Measurements from ENCODE around the gene RTTN. TPM values are rescaled to one million over a fixed set of nuclear protein-coding genes. Genes with fewer than 3 reads are reported as not detected.

RTTN gene
- total RNA-seq, 2 donors from 2014 or later: 22.3 to 35.4 TPM

DNA sequence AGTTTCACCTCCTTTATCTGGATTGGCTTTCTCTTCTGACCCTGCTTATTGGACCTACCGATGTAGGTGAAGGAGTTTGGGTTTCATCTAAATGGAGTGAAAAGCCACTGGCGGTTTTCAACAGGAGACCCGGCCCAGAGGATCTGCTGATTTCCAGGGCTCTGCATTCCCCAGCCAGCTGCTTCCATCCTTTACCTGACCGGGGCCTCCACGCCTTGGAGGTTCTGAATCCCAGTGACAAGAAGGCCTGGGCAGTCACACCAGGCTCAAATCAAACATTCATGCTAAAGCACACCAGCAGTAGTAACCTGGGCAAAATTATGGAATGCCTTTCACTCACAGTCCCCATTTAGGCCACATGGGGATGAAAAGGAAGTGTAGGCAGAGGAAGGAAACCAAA, 30.0 kb upstream of the RTTN start:
- no peaks in the 10 kb centered on the region for H3K27me3 ChIP-seq (ENCODE audit: control insufficient read depth, insufficient read depth, low read length, poor library complexity, severe bottlenecking)
- H3K9me3 ChIP-seq (ENCODE audit: control insufficient read depth, low read length): no peaks in the 10 kb centered on the region
- Mint-ChIP-seq H3K27me3 (ENCODE audit: insufficient read depth) (peaks cover 24% of the 10 kb centered on the region), H3K4me1 (peaks cover 28% of the 10 kb centered on the region), H3K9me3 (peaks cover 5% of the 10 kb centered on the region), H3K36me3 (ENCODE audit: low read depth) (no peaks in the 10 kb centered on the region), H3K27ac (no peak overlapping the region), H3K4me3 (no peak overlapping the region)
- H3K36me3 ChIP-seq (ENCODE audit: control insufficient read depth, insufficient read depth, low read length): no peaks in the 10 kb centered on the region
- TF ChIP-seq, protein P1, sequence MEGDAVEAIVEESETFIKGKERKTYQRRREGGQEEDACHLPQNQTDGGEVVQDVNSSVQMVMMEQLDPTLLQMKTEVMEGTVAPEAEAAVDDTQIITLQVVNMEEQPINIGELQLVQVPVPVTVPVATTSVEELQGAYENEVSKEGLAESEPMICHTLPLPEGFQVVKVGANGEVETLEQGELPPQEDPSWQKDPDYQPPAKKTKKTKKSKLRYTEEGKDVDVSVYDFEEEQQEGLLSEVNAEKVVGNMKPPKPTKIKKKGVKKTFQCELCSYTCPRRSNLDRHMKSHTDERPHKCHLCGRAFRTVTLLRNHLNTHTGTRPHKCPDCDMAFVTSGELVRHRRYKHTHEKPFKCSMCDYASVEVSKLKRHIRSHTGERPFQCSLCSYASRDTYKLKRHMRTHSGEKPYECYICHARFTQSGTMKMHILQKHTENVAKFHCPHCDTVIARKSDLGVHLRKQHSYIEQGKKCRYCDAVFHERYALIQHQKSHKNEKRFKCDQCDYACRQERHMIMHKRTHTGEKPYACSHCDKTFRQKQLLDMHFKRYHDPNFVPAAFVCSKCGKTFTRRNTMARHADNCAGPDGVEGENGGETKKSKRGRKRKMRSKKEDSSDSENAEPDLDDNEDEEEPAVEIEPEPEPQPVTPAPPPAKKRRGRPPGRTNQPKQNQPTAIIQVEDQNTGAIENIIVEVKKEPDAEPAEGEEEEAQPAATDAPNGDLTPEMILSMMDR (conservative IDR thresholded peaks at IDR 0.05): peak; percentile 45
- 84 to 86% methylated on average over 3 to 5 of the region's 5 CpGs for WGBS, 2 experiments (ENCODE audit: insufficient coverage in 1 of 2, insufficient read length in 1 of 2)
- peak; percentile 71 for DNase-seq
- no peak overlapping the region for H3K4me3 ChIP-seq (ENCODE audit: low read length)
- H3K27ac ChIP-seq (ENCODE audit: low read depth, low read length): no peak overlapping the region
- H3K4me1 ChIP-seq (ENCODE audit: control insufficient read depth, insufficient read depth, low read length): peaks cover 8% of the 10 kb centered on the region
- H3K9ac ChIP-seq (ENCODE audit: extremely low read depth, low read length, poor library complexity, severe bottlenecking): no peak overlapping the region

DNA sequence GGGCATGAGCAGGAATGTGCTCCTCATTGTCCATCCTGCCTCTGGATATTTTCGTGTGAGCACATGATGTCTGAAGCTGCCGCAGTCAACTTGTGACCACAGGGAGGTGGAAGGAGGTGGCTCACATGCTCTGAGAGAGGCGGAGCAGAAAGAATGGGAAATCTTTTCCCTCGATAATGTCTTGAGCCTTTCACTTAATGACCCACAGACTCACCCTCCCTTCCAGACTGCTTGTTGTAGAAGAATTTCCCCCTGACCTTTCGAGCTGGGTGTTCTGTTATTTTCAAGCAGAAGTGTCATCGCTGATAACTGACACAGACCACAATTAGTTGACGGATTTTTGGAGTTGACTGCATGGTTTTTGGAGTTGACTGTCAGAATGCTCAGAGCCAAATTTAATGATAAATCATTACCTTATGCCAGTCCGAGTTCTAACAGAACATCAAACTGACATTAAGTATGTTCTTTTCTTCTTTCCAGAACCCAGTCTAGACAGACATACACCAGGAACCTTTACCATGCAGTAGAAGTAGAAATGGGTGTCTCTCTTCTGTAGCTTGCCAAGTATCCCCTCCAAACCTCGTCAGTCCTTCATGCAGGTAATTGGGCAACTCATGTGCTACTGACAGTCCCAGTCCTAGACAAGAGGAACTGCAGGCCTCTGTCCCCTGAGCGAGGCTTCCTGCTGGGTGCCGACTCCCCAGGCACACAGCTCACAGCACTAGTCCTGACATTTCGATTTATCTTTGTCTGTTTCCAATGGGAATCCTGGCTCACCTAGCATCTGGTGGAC, 29.4 kb upstream of the RTTN start:
- H3K27me3 ChIP-seq (ENCODE audit: control insufficient read depth, insufficient read depth, low read length, poor library complexity, severe bottlenecking): no peaks in the 10 kb centered on the region
- H3K36me3 ChIP-seq (ENCODE audit: control insufficient read depth, insufficient read depth, low read length): no peaks in the 10 kb centered on the region
- H3K27ac ChIP-seq (ENCODE audit: low read depth, low read length): no peak overlapping the region
- H3K4me1 ChIP-seq (ENCODE audit: control insufficient read depth, insufficient read depth, low read length): peaks cover 8% of the 10 kb centered on the region
- DNase-seq: no peak
- H3K9me3 ChIP-seq (ENCODE audit: control insufficient read depth, low read length): no peaks in the 10 kb centered on the region
- no peak overlapping the region for H3K4me3 ChIP-seq (ENCODE audit: low read length)
- WGBS, 2 experiments (ENCODE audit: insufficient coverage in 1 of 2, insufficient read length in 1 of 2): 87 to 91% methylated on average over 7 to 12 of the region's 12 CpGs
- Mint-ChIP-seq H3K27ac (no peak overlapping the region), H3K4me3 (no peak overlapping the region), H3K4me1 (peaks cover 28% of the 10 kb centered on the region), H3K36me3 (ENCODE audit: low read depth) (no peaks in the 10 kb centered on the region), H3K9me3 (peaks cover 5% of the 10 kb centered on the region), H3K27me3 (ENCODE audit: insufficient read depth) (peaks cover 25% of the 10 kb centered on the region)
- no peak overlapping the region for H3K9ac ChIP-seq (ENCODE audit: extremely low read depth, low read length, poor library complexity, severe bottlenecking)
- TF ChIP-seq, protein P1 (conservative IDR thresholded peaks at IDR 0.05): no peak

DNA sequence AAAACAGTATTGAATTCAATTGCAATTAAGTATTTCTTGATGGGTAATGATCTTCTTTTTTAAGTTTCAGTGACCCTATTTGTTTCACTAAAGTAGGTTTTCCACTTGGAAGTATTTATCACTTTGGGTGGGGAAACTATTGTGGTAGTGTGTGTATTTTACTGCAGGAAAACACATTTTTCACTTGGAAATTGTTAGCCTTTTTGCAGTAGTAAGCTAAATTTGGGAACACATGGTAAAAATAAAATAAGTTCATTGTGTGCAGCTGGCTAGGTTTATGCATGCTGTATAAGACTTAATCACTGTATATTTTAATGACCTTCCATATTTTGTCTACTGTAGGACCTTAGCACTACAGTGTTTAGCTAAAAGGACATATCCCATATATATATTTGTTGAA, 28.5 kb upstream of the RTTN start:
- H3K36me3 Mint-ChIP-seq (ENCODE audit: low read depth): no peaks in the 10 kb centered on the region
- H3K9me3 Mint-ChIP-seq: peaks cover 7% of the 10 kb centered on the region
- Histone ChIP-seq H3K9me3 (ENCODE audit: control insufficient read depth, low read length) (peaks cover under 1% of the 10 kb centered on the region), H3K27me3 (ENCODE audit: control insufficient read depth, insufficient read depth, low read length, poor library complexity, severe bottlenecking) (no peaks in the 10 kb centered on the region), H3K27ac (ENCODE audit: low read depth, low read length) (no peak overlapping the region), H3K4me3 (ENCODE audit: low read length) (no peak overlapping the region), H3K4me1 (ENCODE audit: control insufficient read depth, insufficient read depth, low read length) (peaks cover 8% of the 10 kb centered on the region), H3K36me3 (ENCODE audit: control insufficient read depth, insufficient read depth, low read length) (no peaks in the 10 kb centered on the region), H3K9ac (ENCODE audit: extremely low read depth, low read length, poor library complexity, severe bottlenecking) (no peak overlapping the region)
- H3K4me3 Mint-ChIP-seq: no peak overlapping the region
- TF ChIP-seq, protein P1 (conservative IDR thresholded peaks at IDR 0.05): no peak
- no peak for DNase-seq
- no peak overlapping the region for H3K27ac Mint-ChIP-seq
- H3K4me1 Mint-ChIP-seq: peaks cover 28% of the 10 kb centered on the region
- H3K27me3 Mint-ChIP-seq (ENCODE audit: insufficient read depth): peaks cover 28% of the 10 kb centered on the region
